HEK293 (cell line): ENCODE results near the gene WDR70.

ENCODE experiments used
- CTCF ChIA-PET: fragments of 350-600 bp; formaldehyde crosslinking; extraction: SDS; loops from one replicate; lab custom pipeline; 2021; ENCODE audit warnings: antibody characterized with exemption; lab: Yijun Ruan, JAX
- POLR2A ChIA-PET: fragments of 300-600 bp; formaldehyde crosslinking; extraction: SDS; loops from one replicate; lab custom pipeline; 2020; ENCODE audit warnings: antibody characterized with exemption, inconsistent platforms; lab: Yijun Ruan, JAX
- H3K27ac ChIP-seq: fragments of 200-500 bp; sonication (Bioruptor generic); 2 replicates; pipeline ENCODE4 v1.5.1; 2014; ENCODE audit warnings: low read depth, low read length, control low read depth, inconsistent platforms; ENCODE audit errors: extremely low read depth
- H3K36me3 ChIP-seq, 2 experiments: fragments of 200-500 bp in 1 of 2; sonication (Bioruptor generic) in 1 of 2; 1 replicate in 1 of 2; 2 replicates in 1 of 2; pipeline ENCODE4 v1.5.1; 2014 to 2017; ENCODE audit warnings: inconsistent platforms in 2 of 2, low read length in 2 of 2; ENCODE audit not compliant: control insufficient read depth in 2 of 2, insufficient read depth in 1 of 2
- H3K4me1 ChIP-seq: fragments of 200-500 bp; sonication (Bioruptor generic); 2 replicates; pipeline ENCODE4 v1.5.1; 2014; ENCODE audit warnings: mild to moderate bottlenecking, low read length, inconsistent platforms; ENCODE audit not compliant: control insufficient read depth, insufficient read depth
- H3K4me3 ChIP-seq: 2 replicates; pipeline ENCODE4 v1.5.1; 2011; ENCODE audit warnings: low read depth, mild to moderate bottlenecking, control low read depth, low read length, moderate library complexity
- H3K9me3 ChIP-seq: fragments of 200-500 bp; sonication (Bioruptor generic); 2 replicates; pipeline ENCODE4 v1.5.1; 2014; ENCODE audit warnings: low read depth, low read length, inconsistent platforms; ENCODE audit not compliant: control insufficient read depth, insufficient read depth
- HOXD13 ChIP-seq: sonication (generic); formaldehyde crosslinking; IDR thresholded peaks from 2 replicates; pipeline ENCODE4 v1.8.0; 2022; ENCODE audit warnings: missing genetic modification reagents, borderline replicate concordance
- MYNN ChIP-seq: fragments of 450-650 bp; formaldehyde crosslinking; IDR thresholded peaks from 2 replicates; pipeline ENCODE4 v1.5.1; 2016; ENCODE audit warnings: missing biosample characterization, missing genetic modification characterization, borderline replicate concordance
- YY2 ChIP-seq: fragments of 450-650 bp; formaldehyde crosslinking; IDR thresholded peaks from 2 replicates; pipeline ENCODE4 v1.5.1; 2016; ENCODE audit warnings: missing biosample characterization, missing genetic modification characterization
- ZBTB7A ChIP-seq: fragments of 450-650 bp; formaldehyde crosslinking; IDR thresholded peaks from 2 replicates; pipeline ENCODE4 v1.5.1; 2016; ENCODE audit warnings: low read depth, missing biosample characterization, missing genetic modification characterization
- ZFP3 ChIP-seq: fragments of 450-650 bp; formaldehyde crosslinking; IDR thresholded peaks from 2 replicates; pipeline ENCODE4 v1.5.1; 2016; ENCODE audit warnings: low read depth, missing biosample characterization, missing genetic modification characterization
- ZNF184 ChIP-seq: fragments of 450-650 bp; IDR thresholded peaks from 2 replicates; pipeline ENCODE4 v1.5.1; 2018; ENCODE audit warnings: missing biosample characterization, mild to moderate bottlenecking, missing genetic modification characterization
- ZNF366 ChIP-seq: fragments of 450-650 bp; formaldehyde crosslinking; conservative IDR thresholded peaks from 2 replicates; pipeline ENCODE4 v1.5.1; 2016; ENCODE audit warnings: missing biosample characterization, missing genetic modification characterization
- ZNF423 ChIP-seq: fragments of 450-650 bp; formaldehyde crosslinking; IDR thresholded peaks from 2 replicates; pipeline ENCODE4 v1.5.1; 2016; ENCODE audit warnings: missing biosample characterization, missing genetic modification characterization
- ZNF514 ChIP-seq: fragments of 450-650 bp; formaldehyde crosslinking; IDR thresholded peaks from 2 replicates; pipeline ENCODE4 v1.5.1; 2016; ENCODE audit warnings: missing biosample characterization, missing genetic modification characterization
- ZNF549 ChIP-seq: fragments of 450-650 bp; IDR thresholded peaks from 2 replicates; pipeline ENCODE4 v1.5.1; 2018; ENCODE audit warnings: missing biosample characterization, missing genetic modification characterization, mild to moderate bottlenecking, inconsistent platforms, moderate library complexity
- ZNF555 ChIP-seq: fragments of 450-650 bp; formaldehyde crosslinking; conservative IDR thresholded peaks from 2 replicates; pipeline ENCODE4 v1.5.1; 2017; ENCODE audit warnings: missing biosample characterization, mild to moderate bottlenecking, missing genetic modification characterization, inconsistent platforms
- TF ChIP-seq, protein P1 (sequence below): fragments of 450-650 bp; formaldehyde crosslinking; IDR thresholded peaks from 2 replicates; pipeline ENCODE4; 2016; ENCODE audit warnings: missing biosample characterization, missing genetic modification characterization

The WDR70 gene

DNA sequence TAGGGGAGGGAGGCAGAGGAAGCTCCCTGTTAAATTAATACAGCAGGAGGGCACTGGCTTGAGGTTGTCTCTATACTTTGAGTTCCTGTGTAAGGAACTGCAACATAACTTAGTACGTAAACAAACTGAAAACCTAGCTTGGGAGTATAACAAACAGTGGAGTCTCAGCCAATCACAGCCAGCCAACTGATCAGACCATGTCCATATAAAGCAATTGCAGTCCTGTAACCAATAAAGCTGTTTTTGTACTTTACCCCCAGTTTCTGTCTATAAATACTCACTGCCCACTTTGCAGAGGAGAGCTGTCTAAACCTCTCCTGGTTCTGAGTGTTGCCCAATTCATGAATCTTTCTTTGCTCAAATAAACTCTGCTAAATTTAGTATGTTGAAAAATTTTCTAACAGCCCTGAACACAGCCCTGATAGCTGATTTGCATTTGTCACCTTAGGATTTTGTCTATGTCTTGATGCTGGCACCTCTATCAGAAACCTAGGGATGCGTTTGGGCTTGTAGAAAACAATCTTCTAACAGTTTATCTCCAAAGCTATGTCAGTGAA lies 420.8 kb downstream of the WDR70 start:
- ChIA-PET POLR2A (no interaction called here), CTCF (interaction anchor here (0.5 to 1.0 kb wide), 3 partner anchors 25 to 179 kb away, joined by 3 read pairs; no protein-coding TSS in a partner anchor)
- Histone ChIP-seq H3K27ac (no peak overlapping the region), H3K4me1 (no peaks in the 10 kb centered on the region), H3K9me3 (no peaks in the 10 kb centered on the region), H3K36me3 (no peaks in the 10 kb centered on the region), H3K4me3 (no peak overlapping the region)
- peak; percentile 94 for TF ChIP-seq ZNF549 (tag by site-specific recombination)
- TF ChIP-seq HOXD13: no peak

DNA sequence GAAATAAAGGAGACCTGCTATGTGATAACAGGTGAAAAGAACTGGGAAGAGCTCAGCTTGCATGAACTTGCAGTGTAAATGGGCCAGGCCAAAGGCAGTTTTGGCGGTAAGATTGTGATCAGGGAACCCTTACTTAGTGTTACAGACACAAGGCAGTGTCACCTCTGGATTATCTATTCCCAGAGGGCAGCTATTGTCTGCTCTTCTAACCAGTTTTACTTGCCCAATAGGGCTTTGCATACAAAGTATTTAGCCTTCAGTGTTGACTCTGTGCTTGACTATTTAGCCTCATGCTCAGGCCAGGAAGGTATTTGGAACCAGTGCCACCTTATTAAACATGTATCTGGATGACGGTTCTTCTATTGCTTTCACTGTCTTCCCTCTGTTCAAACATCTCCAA lies 422.4 kb downstream of the WDR70 start:
- POLR2A ChIA-PET: no interaction called here
- no peaks in the 10 kb centered on the region for H3K36me3 ChIP-seq
- TF ChIP-seq ZBTB7A (tag by site-specific recombination): no peak
- TF ChIP-seq YY2: no peak
- TF ChIP-seq ZFP3 (tag by site-specific recombination): no peak
- no peak for TF ChIP-seq ZNF514 (tag by site-specific recombination)
- TF ChIP-seq ZNF366 (tag by site-specific recombination): no peak
- TF ChIP-seq ZNF555 (tag by site-specific recombination): no peak
- TF ChIP-seq MYNN (tag by site-specific recombination): no peak
- no peak for TF ChIP-seq ZNF184 (tag by site-specific recombination)
- TF ChIP-seq ZNF423 (tag by site-specific recombination): no peak
- TF ChIP-seq, protein P1, sequence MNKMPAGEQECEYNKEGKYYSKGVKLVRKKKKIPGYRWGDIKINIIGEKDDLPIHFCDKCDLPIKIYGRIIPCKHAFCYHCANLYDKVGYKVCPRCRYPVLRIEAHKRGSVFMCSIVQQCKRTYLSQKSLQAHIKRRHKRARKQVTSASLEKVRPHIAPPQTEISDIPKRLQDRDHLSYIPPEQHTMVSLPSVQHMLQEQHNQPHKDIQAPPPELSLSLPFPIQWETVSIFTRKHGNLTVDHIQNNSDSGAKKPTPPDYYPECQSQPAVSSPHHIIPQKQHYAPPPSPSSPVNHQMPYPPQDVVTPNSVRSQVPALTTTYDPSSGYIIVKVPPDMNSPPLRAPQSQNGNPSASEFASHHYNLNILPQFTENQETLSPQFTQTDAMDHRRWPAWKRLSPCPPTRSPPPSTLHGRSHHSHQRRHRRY (tag by site-specific recombination): no peak
- CTCF ChIA-PET: interaction anchor here (0.6 to 1.7 kb wide), 2 partner anchors 8 to 391 kb away, joined by 3 read pairs; no protein-coding TSS in a partner anchor
- no peak overlapping the region for H3K4me3 ChIP-seq
- H3K9me3 ChIP-seq: no peaks in the 10 kb centered on the region
- H3K27ac ChIP-seq: no peak overlapping the region
- no peaks in the 10 kb centered on the region for H3K4me1 ChIP-seq
